CD4-positive, alpha-beta T cell treated with Interleukin-2 at 100 ng/mL for 4 hours (primary cell): ENCODE results near the gene UCN.
"Not testable (repeated sequence)": the region's sequence is repeated elsewhere in the genome, so short reads cannot be mapped to it uniquely, and the experiment has no call there.

Experiments used
- DNase-seq: peaks from one replicate; pipeline ENCODE4 v3.0.0-alpha.2; 2020; ENCODE audit warnings: low spot score

Gene UCN

GRCh38 chr2:27314709-27315108 lies 6.5 kb upstream of the UCN start:
- DNase-seq, result no peak

- DNase-seq, result no peak
Measured at GRCh38 chr2:27313882-27314645, 5.8 kb upstream of the UCN start.

- DNase-seq, result no peak
Measured at GRCh38 chr2:27312152-27312551, 3.9 kb upstream of the UCN start.

GRCh38 chr2:27309651-27310050 lies 1.4 kb upstream of the UCN start:
- no peak for DNase-seq

GRCh38 chr2:27307545-27308358 lies 493 bp downstream of the UCN start:
- no peak for DNase-seq

- no peak for DNase-seq
Measured at GRCh38 chr2:27307287-27307544, 1.0 kb downstream of the UCN start.

GRCh38 chr2:27306573-27307286 lies 1.5 kb downstream of the UCN start:
- DNase-seq, result no peak

GRCh38 chr2:27306136-27306535 lies 2.1 kb downstream of the UCN start:
- no peak for DNase-seq

- DNase-seq, result no peak
Measured at GRCh38 chr2:27305516-27305915, 2.7 kb downstream of the UCN start.

GRCh38 chr2:27304488-27305240 lies 3.6 kb downstream of the UCN start:
- DNase-seq, result no peak

GRCh38 chr2:27303093-27304025 lies 4.9 kb downstream of the UCN start:
- peak; percentile 62 for DNase-seq

GRCh38 chr2:27300606-27301005 lies 7.6 kb downstream of the UCN start:
- not testable (repeated sequence) for DNase-seq

- DNase-seq, result no peak
Measured at GRCh38 chr2:27298391-27299080, 9.7 kb downstream of the UCN start.

GRCh38 chr2:27297195-27297594 lies 11.1 kb downstream of the UCN start:
- no peak for DNase-seq

GRCh38 chr2:27296481-27296880 lies 11.8 kb downstream of the UCN start:
- no peak for DNase-seq

- DNase-seq, result no peak
Measured at GRCh38 chr2:27294928-27295327, 13.3 kb downstream of the UCN start.

- no peak for DNase-seq
Measured at GRCh38 chr2:27291865-27292264, 16.4 kb downstream of the UCN start.

GRCh38 chr2:27290549-27290948 lies 17.7 kb downstream of the UCN start:
- DNase-seq, result no peak

GRCh38 chr2:27288610-27289009 lies 19.6 kb downstream of the UCN start:
- DNase-seq, result no peak

GRCh38 chr2:27285481-27285880 lies 22.8 kb downstream of the UCN start:
- no peak for DNase-seq

GRCh38 chr2:27284996-27285395 lies 23.2 kb downstream of the UCN start:
- DNase-seq, result no peak
